Endothelial cell of umbilical vein (primary cell): Measurements from ENCODE around the gene LNX2. TPM values are rescaled to one million over a fixed set of nuclear protein-coding genes. Genes with fewer than 3 reads are reported as not detected.

ENCODE experiments used
- BruUV-seq: library from RNA; stranded (reverse); fragments of 400-500 nt; replicated peaks from 2 replicates; lab custom pipeline; 2021; lab: Mats Ljungman, UMichigan
- CTCF ChIA-PET: fragments of 300-600, 350-600 bp; sonication (Branson Sonifier 250); formaldehyde crosslinking; loops from one replicate; lab custom pipeline; 2021; ENCODE audit warnings: antibody characterized with exemption, inconsistent platforms; lab: Charles Lee
- POLR2A ChIA-PET: fragments of 300-600, 350-600 bp; sonication (Branson Sonifier 250); formaldehyde crosslinking; loops from one replicate; lab custom pipeline; 2021; ENCODE audit warnings: antibody characterized with exemption, inconsistent platforms; lab: Charles Lee
- DNase-seq: peaks from one replicate; pipeline ENCODE4 v3.0.0-alpha.2; 2011; ENCODE audit warnings: low read depth, low spot score
- FAIRE-seq: peaks from 2 replicates; lab custom pipeline; 2011; peaks lifted over from hg19 to GRCh38; lab: Jason Lieb, UNC
- H2AFZ ChIP-seq: 2 replicates; pipeline ENCODE4 v1.6.0; 2012; ENCODE audit warnings: low read depth, low read length, control low read depth, inconsistent platforms
- H3K27ac ChIP-seq: 2 replicates; pipeline ENCODE4 v1.5.1; 2011; ENCODE audit warnings: low read depth, mild to moderate bottlenecking, control low read depth, low read length, moderate library complexity; ENCODE audit not compliant: insufficient read depth
- H3K27me3 ChIP-seq, 2 experiments: 2 replicates each; pipeline versions ENCODE4 v1.6.0 to v1.6.1; 2011; ENCODE audit warnings: low read length in 2 of 2, mixed read lengths in 1 of 2; ENCODE audit not compliant: control insufficient read depth in 2 of 2, insufficient read depth in 2 of 2
- H3K36me3 ChIP-seq, 2 experiments: 2 replicates in 1 of 2; 3 replicates in 1 of 2; pipeline ENCODE4 v1.5.1; 2011; ENCODE audit warnings: low read length in 2 of 2, mild to moderate bottlenecking in 1 of 2, moderate library complexity in 1 of 2; ENCODE audit not compliant: control insufficient read depth in 2 of 2, insufficient read depth in 2 of 2; ENCODE audit errors: extremely low read depth in 1 of 2
- H3K4me1 ChIP-seq: 3 replicates; pipeline ENCODE4 v1.5.1; 2011; ENCODE audit warnings: mild to moderate bottlenecking, low read length; ENCODE audit not compliant: control insufficient read depth, insufficient read depth; ENCODE audit errors: extremely low read depth
- H3K4me2 ChIP-seq: 2 replicates; pipeline ENCODE4 v1.6.1; 2011; ENCODE audit warnings: low read length, control low read depth, mixed read lengths; ENCODE audit not compliant: insufficient read depth
- H3K4me3 ChIP-seq, 3 experiments: fragments of 200-600 bp in 1 of 3; sonication (generic), shearing (Covaris generic) in 1 of 3; replicated peaks in 1 of 3; 2 replicates each; pipeline ENCODE4 v1.5.1; 2011 to 2016; ENCODE audit warnings: control low read depth in 3 of 3, low read length in 3 of 3, mild to moderate bottlenecking in 2 of 3, inconsistent platforms in 1 of 3, low read depth in 1 of 3, moderate library complexity in 1 of 3; ENCODE audit not compliant: insufficient read depth in 1 of 3
- H3K79me2 ChIP-seq: 2 replicates; pipeline ENCODE4 v1.6.0; 2012; ENCODE audit warnings: low read length, inconsistent platforms; ENCODE audit not compliant: control insufficient read depth, insufficient read depth
- H3K9ac ChIP-seq: replicated peaks from 2 replicates; pipeline ENCODE3; 2011; ENCODE audit warnings: low read length, control low read depth; ENCODE audit not compliant: insufficient read depth; ENCODE audit errors: extremely low read depth
- H3K9me1 ChIP-seq: replicated peaks from 3 replicates; pipeline ENCODE4 v1.6.0; 2011; ENCODE audit warnings: mild to moderate bottlenecking, low read length; ENCODE audit not compliant: control insufficient read depth, insufficient read depth; ENCODE audit errors: extremely low read depth
- H3K9me3 ChIP-seq: replicated peaks from 2 replicates; pipeline ENCODE4 v1.5.1; 2012; ENCODE audit warnings: low read length, inconsistent platforms; ENCODE audit not compliant: control insufficient read depth, insufficient read depth
- H4K20me1 ChIP-seq: replicated peaks from 2 replicates; pipeline ENCODE3; 2011; ENCODE audit warnings: mild to moderate bottlenecking, low read length; ENCODE audit not compliant: control insufficient read depth, insufficient read depth; ENCODE audit errors: extremely low read depth
- CTCF ChIP-seq, 2 donors: IDR thresholded peaks; 1 replicate in 1 of 2; 2 replicates in 1 of 2; pipeline ENCODE4 v1.5.1; 2011; ENCODE audit warnings: low read length in 2 of 2, mild to moderate bottlenecking in 2 of 2, moderate library complexity in 2 of 2, control low read depth in 1 of 2, inconsistent platforms in 1 of 2, low read depth in 1 of 2; ENCODE audit not compliant: insufficient read depth in 1 of 2; ENCODE audit errors: extremely low read depth in 1 of 2
- EZH2 ChIP-seq: IDR thresholded peaks from 2 replicates; pipeline ENCODE4 v1.6.1; 2012; ENCODE audit warnings: borderline replicate concordance, low read depth, mild to moderate bottlenecking, moderate library complexity, low read length, inconsistent platforms; ENCODE audit not compliant: severe bottlenecking
- FOS ChIP-seq: IDR thresholded peaks from 2 replicates; pipeline ENCODE4 v1.6.1; 2011; ENCODE audit warnings: mild to moderate bottlenecking, low read length, moderate library complexity, borderline replicate concordance; ENCODE audit not compliant: insufficient read depth
- GATA2 ChIP-seq: IDR thresholded peaks from 2 replicates; pipeline ENCODE4 v1.7.0; 2011; ENCODE audit warnings: low read depth, mild to moderate bottlenecking, moderate library complexity, mixed read lengths, low read length; ENCODE audit not compliant: insufficient read length, insufficient read depth
- JUN ChIP-seq: IDR thresholded peaks from 2 replicates; pipeline ENCODE4 v1.6.1; 2011; ENCODE audit warnings: borderline replicate concordance, low read depth; ENCODE audit not compliant: insufficient read length, insufficient read depth
- MAX ChIP-seq: IDR thresholded peaks from 2 replicates; pipeline ENCODE4 v1.6.1; 2011; ENCODE audit not compliant: insufficient read depth, insufficient read length
- MYC ChIP-seq: IDR thresholded peaks from one replicate; pipeline ENCODE4 v1.6.1; 2011; ENCODE audit warnings: mild to moderate bottlenecking, low read depth, low read length
- POLR2A ChIP-seq: IDR thresholded peaks from 2 replicates; pipeline ENCODE4 v1.6.1; 2012; ENCODE audit warnings: low read depth, mild to moderate bottlenecking, control low read depth, low read length
- POLR2AphosphoS5 ChIP-seq: IDR thresholded peaks from 2 replicates; pipeline ENCODE4 v1.6.1; 2012; ENCODE audit warnings: low read depth, mild to moderate bottlenecking, control low read depth, low read length, moderate library complexity; ENCODE audit not compliant: insufficient read depth
- dilution Hi-C: fragments of 300-500 bp; cut with MboI; formaldehyde crosslinking; loops from one replicate; pipeline ENCODE4 v1.15.0; 2019; ENCODE audit warnings: low sequenced_read_pairs; ENCODE audit not compliant: extremely low pct_ligation_motif_present
- intact Hi-C: fragments of 100-400 bp; cut with micrococcal nuclease; formaldehyde crosslinking; loops from one replicate; pipeline ENCODE4 v1.10.0; 2022
- polyA plus RNA-seq, 4 experiments: library from polyadenylated mRNA; depleted of rRNA in 3 of 4; stranded (reverse) in 3 of 4; unstranded in 1 of 4; fragments of >200 nt; gene quantifications; 2 replicates each; pipeline versions ENCODE4 v1.2.1 to v1.2.3, GENCODE V29; 2011 to 2012; ENCODE audit warnings: missing spikeins in 1 of 4
- total RNA-seq: library from RNA; stranded (reverse); gene quantifications from 2 replicates; pipeline ENCODE4 v1.2.3, GENCODE V29; 2021

The LNX2 gene
- total and polyA plus RNA-seq, 2 donors (not counting 3 experiments of a cell fraction or from before 2014, with no cell fraction given) = 7.0 to 9.1 TPM

- Histone ChIP-seq H3K4me3 (no peak overlapping the region), H3K27me3 (no peaks in the 10 kb centered on the region), H2AFZ (no peak overlapping the region), H3K4me2 (no peak overlapping the region), H4K20me1 (peaks cover 7% of the 10 kb centered on the region), H3K4me1 (peaks cover 17% of the 10 kb centered on the region), H3K9me1 (no peaks in the 10 kb centered on the region), H3K36me3 (no peaks in the 10 kb centered on the region), H3K9me3 (no peaks in the 10 kb centered on the region), H3K27ac (no peak overlapping the region), H3K9ac (no peak overlapping the region), H3K79me2 (peaks cover 68% of the 10 kb centered on the region)
- DNase-seq (no peak), FAIRE-seq (no peak)
- ChIA-PET POLR2A (no interaction called here), CTCF (interaction anchor here (4.9 to 6.3 kb wide), 2 partner anchors 11 to 84 kb away, joined by 27 to 45 read pairs; no protein-coding TSS in a partner anchor)
- no peak for TF ChIP-seq POLR2AphosphoS5
- no peak for TF ChIP-seq MYC
- TF ChIP-seq POLR2A = no peak
- TF ChIP-seq JUN = no peak
- no peak for TF ChIP-seq MAX
- no peak for TF ChIP-seq GATA2
- TF ChIP-seq CTCF (IDR thresholded peaks at IDR 0.05; ENCODE audit: extremely low read depth in 1 of 2, insufficient read depth in 1 of 2, low read depth in 1 of 2, low read length in 2 of 2) = no peak
- no peak for TF ChIP-seq FOS
- TF ChIP-seq EZH2 = no peak
- dilution Hi-C loops (no loop called here), intact Hi-C loops (no loop called here)
- no TSS peak for BruUV-seq
Observed at GRCh38 chr13:27617881-27618321, 2.4 kb downstream of the LNX2 start.
